HuH-7 (cell line): ENCODE measurements around the gene TBC1D1.

Source experiments
- DNase-seq: peaks from one replicate; pipeline ENCODE4 v3.0.0; 2011; ENCODE audit warnings: low spot score

The TBC1D1 gene

DNA sequence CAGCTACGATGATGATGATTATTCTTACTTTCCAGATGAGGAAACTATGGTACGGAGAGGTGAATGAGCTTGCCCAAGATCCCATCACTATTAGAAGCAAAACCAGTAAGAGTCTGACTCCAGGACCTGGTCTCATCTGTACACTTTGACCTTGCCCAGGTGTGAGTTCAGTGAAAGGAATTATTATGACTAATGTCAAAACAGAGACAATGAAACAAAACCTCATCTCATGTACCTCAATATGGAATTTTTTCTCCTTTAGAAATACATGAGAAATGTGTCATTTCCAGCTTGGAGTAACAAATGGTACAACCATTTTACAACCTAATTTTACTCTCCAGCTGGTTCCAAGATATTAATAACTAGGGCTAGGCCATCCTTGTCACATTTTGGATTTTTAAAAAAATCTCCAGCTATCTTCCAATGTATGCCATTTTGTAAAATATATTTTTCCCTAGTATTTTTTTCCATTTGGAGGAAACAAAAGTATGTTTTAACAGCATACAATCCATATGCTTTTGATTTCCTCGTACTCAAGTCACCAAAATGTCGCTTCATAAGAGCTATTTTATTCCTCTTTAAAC, 283.1 kb downstream of the TBC1D1 start:
- no peak for DNase-seq

DNA sequence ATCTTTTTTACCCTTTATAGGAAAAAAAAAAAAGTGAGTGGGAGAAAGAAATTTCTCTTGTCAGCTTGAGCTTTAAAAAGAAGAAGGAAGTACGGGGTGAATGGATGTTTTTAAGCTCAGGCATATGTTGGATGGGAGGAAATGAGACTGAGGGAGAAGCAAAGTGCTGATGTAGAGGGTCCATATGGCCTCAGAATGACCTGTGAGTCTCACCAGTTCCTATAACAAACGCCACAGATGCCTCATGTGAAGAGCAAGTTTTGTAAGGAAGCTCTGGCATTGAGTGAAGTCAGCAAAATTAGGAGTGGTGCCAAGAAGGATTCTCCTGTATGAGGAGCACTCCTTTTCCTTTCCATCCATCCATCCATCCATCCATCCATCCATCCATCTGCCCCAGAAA, 283.9 kb downstream of the TBC1D1 start:
- no peak for DNase-seq

DNA sequence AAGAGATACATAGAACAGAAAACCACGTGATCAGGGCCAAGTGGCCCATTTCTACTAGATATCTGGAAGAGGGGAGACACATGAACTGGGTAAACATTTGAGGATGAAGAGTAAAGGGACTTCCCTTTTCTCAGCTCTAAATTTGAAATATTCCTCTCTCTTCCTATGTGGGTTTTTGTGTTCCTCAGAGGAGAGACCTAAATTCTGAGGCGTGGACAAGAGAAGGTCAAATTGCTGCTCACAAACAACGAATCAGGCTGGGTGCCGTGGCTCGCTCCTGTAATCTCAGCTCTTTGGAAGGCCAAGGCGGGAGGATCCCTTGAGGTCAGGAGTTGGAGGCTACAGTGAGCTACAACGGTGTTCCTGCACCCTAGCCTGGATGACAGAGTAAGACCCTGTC, 285.3 kb downstream of the TBC1D1 start:
- no peak for DNase-seq

DNA sequence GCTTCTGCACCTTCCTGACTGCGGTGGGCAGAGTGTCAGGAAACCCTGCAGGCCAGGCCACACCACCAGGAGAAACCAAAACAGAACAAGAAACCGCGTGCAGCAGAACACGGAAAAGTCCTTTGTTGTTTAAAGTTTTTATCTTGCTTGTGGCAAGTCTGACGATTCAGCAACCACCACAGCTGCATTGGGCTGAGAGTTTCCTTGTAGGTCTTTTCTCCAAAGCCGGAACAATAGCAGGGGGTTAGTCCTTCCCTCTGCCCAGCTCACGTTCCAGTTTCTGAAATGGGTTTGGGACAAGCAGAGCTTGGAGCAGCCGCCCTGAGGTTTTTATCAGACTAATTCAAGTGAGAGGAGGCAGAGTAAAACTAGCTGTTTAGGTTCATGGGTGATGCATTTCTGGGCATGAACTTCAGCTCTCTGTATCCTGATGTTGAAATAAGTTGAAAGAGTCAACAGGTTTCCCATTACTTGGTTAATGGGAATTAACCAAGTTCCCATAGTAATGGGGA, 286.2 kb downstream of the TBC1D1 start:
- DNase-seq, result no peak

DNA sequence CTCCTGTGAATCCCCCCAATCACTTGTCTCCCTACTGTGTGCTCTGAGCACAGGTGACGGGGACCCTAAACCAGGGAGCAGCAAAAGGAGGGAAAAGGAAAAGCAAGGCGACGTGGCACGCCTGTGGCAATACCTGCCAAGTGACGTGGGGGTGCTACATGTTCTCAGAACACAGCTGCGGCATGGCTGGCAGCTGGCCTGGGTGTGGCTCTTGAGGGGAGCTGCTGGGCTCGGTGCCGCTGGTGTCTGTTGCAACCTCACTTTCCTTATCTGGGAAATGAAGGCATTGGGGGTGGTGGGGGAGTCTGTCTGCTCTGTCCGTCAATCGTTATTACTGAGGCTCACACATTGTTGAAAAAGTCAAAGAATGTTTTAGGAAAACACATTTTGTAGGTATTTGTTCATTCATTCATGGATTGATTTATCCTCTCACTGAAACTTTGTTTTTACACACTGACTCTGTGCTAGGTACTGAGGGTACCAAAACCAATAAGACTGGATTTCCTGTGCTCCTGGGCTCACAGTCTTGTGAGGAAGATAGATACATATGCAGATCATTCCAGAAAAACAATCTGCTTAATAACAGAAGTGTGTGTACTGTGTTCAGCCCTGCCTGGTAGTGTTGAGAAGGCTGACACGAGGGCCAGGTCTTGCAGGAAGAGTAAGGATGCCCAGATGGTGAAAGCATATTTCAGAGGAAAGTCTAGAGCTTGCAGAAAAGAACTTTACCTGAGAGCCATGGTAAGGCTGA, 286.9 kb downstream of the TBC1D1 start:
- DNase-seq, result no peak

DNA sequence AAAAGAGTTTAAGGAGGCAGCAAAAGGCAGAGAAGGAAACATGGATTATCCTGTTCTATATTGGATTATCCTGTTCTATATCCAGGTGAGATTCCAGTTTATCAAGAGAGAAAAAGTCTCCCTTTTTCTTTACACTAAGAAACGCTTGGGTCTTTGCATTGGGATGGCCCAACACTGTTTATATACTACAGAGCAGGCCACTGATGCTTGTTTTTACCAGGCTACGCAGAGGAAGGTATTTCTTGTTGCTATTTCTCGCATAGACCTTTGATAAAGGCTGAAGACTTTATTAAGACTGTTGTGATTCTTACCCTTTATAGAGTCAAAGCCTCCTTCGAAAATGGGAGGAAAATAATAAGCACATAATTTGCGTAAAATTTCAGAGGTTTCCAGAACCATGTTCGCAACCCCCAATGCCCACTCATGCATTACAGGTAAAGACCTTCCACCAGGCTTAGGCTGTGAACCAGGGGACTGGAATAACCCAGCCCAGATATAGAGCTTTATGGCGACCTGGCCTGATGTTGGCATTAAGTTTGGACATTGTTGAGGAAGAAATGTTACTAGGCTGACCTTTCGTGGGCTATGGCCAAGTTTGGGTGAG, 287.6 kb downstream of the TBC1D1 start:
- DNase-seq, result no peak

DNA sequence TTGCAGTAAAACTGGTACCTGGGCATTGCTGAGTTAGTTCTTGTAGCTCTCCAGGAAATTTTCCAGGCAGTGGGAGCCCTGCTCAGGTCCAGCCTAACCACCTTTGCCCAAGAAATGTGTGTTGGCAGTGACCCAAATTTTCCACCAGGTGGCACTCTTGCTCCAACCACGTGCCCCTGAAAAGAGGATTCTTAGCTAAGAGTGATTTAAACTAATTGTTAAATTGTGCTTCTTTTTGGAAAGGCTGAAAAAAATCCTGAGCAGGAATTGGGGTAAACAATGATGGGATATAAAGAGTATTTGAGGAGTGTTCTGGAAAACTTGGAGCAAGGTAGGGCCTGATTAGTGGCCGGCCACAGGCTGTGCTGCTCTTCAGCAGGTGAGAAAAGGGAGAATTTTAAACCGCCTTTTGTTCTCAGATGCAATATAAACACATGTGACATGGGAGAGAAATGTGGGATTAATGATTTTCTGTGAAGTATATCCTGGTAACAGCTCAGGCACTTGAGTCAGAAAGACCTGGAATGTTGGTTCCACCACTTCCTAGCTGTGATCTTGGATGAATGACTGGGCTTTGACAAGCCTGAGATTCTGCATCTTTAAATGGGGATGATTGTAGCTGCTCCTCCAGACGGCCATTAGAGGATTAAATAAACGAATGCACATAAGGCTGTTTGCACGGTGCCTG, 288.9 kb downstream of the TBC1D1 start:
- peak; percentile 70 for DNase-seq

DNA sequence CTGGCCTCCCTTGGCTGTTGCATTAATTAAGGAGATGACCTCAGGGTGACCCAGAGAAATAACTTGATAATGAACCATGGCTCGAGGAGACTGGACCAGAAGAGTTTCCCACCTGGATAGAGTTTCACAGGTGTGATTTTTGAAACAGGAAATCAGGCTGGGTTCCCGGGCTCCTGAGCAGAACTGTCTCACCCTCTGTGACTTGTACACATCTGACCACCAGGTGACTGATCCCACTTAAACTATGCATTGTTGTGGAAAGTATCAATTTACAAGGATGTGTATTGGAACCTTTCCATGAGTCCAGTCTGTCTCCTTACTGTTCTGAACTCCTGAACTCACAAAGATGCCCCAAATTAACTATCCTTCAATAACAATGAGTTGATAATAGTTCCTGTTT, 289.6 kb downstream of the TBC1D1 start:
- DNase-seq, result no peak

DNA sequence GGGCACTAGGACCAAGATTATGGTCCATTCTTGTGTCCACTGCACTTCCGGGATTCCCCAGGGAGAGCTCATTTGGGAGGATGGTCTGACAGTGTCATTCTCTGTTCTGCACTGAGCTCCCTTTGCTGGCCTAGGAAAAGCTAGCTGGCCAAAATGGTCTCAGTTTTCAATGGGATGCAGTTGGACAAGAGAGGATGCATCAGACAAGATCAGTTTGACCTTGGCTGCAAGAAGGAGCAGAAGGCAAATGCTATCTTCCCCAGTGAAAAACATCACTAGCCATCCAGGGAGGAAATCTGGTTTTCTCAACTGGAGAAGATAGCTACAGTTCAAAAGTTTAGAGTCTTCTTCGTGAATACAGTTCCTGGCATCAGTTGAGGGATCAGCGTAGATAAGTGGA, 290.4 kb downstream of the TBC1D1 start:
- DNase-seq, result no peak

DNA sequence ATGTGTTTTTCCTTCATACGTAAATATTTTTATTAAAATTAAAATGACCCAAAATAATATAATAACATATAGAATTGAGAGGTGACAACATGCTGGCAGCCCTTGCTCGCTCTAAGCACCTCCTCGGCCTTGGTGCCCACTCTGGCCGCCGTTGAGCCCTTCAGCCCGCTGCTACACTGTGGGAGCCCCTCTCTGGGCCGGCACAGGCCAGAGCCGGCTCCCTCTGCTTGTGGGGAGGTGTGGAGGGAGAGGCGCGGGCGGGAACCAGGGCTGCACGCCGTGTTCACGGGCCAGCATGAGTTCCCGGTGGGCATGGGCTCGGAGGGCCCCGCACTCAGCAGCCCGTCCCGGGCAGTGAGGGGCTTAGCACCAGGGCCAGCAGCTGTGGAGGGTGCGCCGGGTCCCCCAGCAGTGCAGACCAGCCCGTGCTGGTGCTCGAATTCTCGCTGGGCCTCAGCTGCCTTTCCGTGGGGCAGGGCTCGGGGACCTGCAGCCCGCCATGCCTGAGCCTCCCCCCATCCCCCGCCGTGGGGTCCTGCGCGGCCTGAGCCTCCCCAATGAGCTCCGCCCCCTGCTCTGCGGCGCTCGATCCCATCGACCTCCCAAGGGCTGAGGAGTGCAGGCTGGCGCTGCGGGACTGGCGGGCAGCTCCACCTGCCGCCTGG, 291.6 kb downstream of the TBC1D1 start:
- DNase-seq, result no peak

DNA sequence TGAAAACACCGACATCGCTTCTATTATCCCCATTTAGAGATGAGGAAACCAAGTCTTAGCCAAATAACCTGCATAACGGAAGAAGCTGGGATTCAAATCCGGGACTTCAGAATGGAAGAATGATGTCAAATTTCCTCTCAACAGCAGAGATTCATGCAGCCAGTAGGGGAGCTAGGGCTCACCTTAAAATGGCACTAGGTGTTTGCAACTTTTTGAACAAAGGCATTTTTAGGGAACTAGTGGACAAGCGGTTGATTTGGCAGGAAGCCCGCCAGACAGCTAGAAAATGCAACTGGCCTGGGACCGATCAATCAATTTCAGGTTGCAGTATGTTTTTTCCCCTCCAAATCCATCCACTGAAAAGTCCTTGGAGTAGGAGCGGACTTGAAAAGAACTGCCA, 293.5 kb downstream of the TBC1D1 start:
- peak; percentile 39 for DNase-seq

DNA sequence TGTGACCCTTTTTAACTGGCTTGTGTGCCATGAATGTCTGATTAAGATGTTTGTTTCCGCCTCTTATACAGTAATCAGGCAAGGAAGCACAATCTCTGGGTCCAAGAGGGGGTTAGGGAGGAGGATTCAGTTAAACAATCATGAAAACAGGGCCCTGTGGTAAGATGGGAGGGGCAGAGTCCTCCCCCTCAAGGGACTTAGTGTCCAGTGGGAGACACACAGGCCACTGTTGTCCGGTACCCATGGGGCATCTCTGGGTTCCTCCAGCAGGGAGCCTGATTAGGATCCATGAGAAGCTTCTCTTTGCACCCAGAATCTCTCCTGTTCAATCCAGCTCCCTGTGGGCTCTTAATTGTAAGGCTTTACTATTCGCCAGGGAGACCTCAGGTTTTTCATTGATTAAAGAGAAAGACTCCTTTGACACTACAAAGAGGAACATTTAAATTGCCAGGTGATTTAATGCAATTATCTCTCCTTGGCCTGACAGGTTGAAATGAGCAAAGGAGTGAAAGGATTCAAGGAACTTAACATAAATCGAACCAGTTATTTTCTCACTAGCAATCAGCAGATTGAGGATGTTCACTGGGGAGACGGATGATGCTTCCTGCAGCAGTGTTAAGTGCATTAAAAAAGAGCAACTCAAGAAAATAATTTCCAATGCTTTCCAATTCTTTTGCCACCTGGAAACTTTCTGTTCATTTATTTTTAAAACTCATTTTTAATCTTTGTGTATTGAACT, 294.7 kb downstream of the TBC1D1 start:
- DNase-seq, result no peak

DNA sequence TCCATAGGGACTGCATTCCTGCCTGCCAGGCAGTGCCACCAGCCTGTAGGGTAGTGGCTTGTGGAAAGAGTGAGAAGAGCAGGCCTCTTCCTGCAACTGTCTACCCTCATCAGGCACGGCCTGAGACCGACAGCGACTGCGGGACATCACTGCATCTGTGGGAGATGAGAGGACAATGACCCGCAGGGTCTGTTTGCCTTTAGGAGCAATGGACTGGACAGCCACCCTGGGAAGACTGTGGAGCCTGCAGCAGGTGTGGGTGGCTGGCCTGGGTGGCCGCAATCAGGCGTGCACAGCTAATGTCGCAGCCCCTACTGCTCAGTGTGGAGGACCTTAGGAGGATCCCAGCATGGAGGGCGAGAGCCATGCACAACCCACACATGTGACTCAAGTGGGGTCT, 297.3 kb downstream of the TBC1D1 start:
- DNase-seq, result no peak

DNA sequence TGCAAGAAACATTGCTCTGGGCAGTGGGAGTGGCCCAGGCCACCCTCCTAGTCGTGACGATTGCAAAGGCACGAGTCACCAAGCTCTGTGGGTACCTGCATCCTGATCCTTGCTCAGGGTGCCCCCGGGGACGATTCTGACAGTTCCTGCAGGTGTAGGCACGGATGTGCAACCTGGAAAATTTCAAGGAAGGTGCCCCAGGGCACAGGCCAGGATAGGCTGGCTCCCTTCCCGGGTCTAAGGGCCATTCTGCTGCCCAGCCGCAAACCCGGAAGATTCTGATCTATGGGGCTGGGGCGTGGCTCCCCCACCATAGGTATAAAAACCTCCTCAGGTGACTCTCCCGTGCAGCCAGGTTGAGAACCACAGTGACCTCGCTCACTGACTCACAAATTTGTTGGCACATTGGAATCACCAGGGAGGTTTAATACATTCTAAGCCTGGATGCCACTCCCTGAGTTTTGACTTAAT, 297.8 kb downstream of the TBC1D1 start:
- no peak for DNase-seq
